NT2/D1 (cell line): ENCODE measurements around the gene EP400.
"Not testable (repeated sequence)": the region's sequence is repeated elsewhere in the genome, so short reads cannot be mapped to it uniquely, and the experiment has no call there.

ENCODE experiments used
- DNase-seq: peaks from one replicate; pipeline ENCODE4 v3.0.0-alpha.2; 2011; ENCODE audit warnings: low read depth, low spot score
- H3K27me3 ChIP-seq: 2 replicates; pipeline ENCODE4 v1.6.0; 2011; ENCODE audit warnings: mild to moderate bottlenecking; ENCODE audit not compliant: insufficient read length, insufficient read depth
- H3K36me3 ChIP-seq: 2 replicates; pipeline ENCODE4 v1.6.1; 2011; ENCODE audit warnings: mild to moderate bottlenecking, low read length, mixed read lengths; ENCODE audit not compliant: insufficient read depth, insufficient read length
- H3K4me1 ChIP-seq: 2 replicates; pipeline ENCODE4 v1.5.1; 2011; ENCODE audit not compliant: insufficient read depth, insufficient read length
- H3K4me3 ChIP-seq: 2 replicates; pipeline ENCODE4 v1.5.1; 2011; ENCODE audit warnings: low read depth; ENCODE audit not compliant: insufficient read length
- H3K9ac ChIP-seq: 2 replicates; pipeline ENCODE4 v1.6.0; 2011; ENCODE audit warnings: low read depth; ENCODE audit not compliant: insufficient read length
- H3K9me3 ChIP-seq: 2 replicates; pipeline ENCODE4 v1.5.1; 2011; ENCODE audit warnings: mild to moderate bottlenecking, low read length; ENCODE audit not compliant: insufficient read depth
- SUZ12 ChIP-seq: IDR thresholded peaks from 2 replicates; pipeline ENCODE4 v1.6.1; 2011; ENCODE audit not compliant: insufficient read length, insufficient read depth; ENCODE audit errors: extremely low read depth
- YY1 ChIP-seq: IDR thresholded peaks from 2 replicates; pipeline ENCODE4 v1.6.1; 2011; ENCODE audit not compliant: insufficient read length, insufficient read depth
- ZNF274 ChIP-seq: IDR thresholded peaks from 2 replicates; pipeline ENCODE4 v1.6.1; 2011; ENCODE audit warnings: mild to moderate bottlenecking, low read depth, low read length

EP400 gene

DNA sequence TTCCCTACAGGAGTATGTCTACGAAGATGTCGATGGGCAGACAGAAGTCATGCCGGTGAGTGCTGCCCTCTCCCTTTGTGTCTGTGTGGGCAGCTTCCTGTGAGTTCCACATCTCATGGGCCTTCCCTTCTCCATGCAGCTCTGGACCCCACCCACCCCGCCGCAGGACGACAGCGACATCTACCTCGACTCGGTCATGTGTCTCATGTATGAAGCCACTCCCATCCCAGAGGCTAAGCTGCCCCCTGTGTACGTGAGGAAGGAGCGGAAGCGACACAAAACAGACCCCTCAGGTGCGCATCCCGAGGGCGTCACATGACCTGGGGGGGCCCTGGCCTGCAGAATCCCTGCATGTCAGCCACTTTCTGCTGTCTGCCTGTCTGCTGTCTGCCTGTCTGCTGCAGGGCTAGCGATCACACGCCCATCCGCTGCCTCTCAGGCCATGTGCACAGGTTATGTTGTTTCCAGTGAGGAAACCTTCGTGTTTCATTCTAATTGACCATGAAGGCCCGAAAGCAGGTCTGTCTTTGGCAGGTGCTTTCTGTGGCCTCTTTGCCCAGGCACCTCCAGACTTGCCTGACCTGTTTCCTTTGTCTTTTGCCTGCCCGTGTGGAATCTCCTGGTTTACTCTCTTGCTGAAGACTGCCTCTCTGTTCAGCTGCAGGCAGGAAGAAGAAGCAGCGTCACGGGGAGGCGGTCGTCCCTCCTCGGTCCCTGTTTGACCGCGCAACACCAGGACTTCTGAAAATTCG, 95.1 kb downstream of the EP400 start:
- no peak for DNase-seq
- TF ChIP-seq ZNF274 (no peak), YY1 (no peak), SUZ12 (no peak)
- Histone ChIP-seq H3K4me3 (no peak overlapping the region), H3K9ac (no peak overlapping the region), H3K9me3 (no peaks in the 10 kb centered on the region), H3K27me3 (no peaks in the 10 kb centered on the region), H3K36me3 (peaks cover 82% of the 10 kb centered on the region), H3K4me1 (no peaks in the 10 kb centered on the region)

- Histone ChIP-seq H3K27me3 (no peaks in the 10 kb centered on the region), H3K4me1 (no peaks in the 10 kb centered on the region), H3K9me3 (peaks cover 4% of the 10 kb centered on the region; the same call in 1 of the 2 replicates), H3K36me3 (peaks cover 84% of the 10 kb centered on the region), H3K9ac (no peak overlapping the region), H3K4me3 (no peak overlapping the region)
- TF ChIP-seq ZNF274 (no peak), YY1 (no peak), SUZ12 (no peak)
- no peak for DNase-seq
Measured at GRCh38 chr12:132045751-132046150, 96.0 kb downstream of the EP400 start.

DNA sequence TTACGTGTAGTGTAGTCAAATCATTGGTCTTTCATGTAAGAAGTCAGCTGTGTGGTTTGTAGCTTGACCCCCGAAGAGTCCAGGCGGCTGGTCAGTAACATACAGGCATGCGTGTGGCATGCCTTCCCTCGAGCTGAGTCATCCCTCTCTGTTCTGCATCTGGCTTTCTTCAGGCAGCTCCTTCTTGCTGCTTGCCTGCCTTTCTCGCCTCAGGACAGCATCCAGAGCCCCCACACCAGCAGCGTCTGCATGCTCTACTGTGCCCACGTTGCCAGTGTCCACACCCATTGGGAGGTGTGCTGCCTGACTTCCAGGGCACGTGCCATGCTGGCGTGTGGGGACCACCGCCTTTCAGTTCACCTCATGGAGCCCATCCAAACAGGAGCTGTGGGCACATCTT, 96.8 kb downstream of the EP400 start:
- no peaks in the 10 kb centered on the region for H3K27me3 ChIP-seq
- peaks cover 12% of the 10 kb centered on the region; the same call in 1 of the 2 replicates for H3K9me3 ChIP-seq
- H3K4me1 ChIP-seq, result no peaks in the 10 kb centered on the region
- H3K4me3 ChIP-seq, result no peak overlapping the region
- no peak for TF ChIP-seq YY1
- TF ChIP-seq SUZ12, result no peak
- TF ChIP-seq ZNF274, result no peak
- no peak overlapping the region for H3K9ac ChIP-seq
- no peak for DNase-seq
- peaks cover 82% of the 10 kb centered on the region for H3K36me3 ChIP-seq

DNA sequence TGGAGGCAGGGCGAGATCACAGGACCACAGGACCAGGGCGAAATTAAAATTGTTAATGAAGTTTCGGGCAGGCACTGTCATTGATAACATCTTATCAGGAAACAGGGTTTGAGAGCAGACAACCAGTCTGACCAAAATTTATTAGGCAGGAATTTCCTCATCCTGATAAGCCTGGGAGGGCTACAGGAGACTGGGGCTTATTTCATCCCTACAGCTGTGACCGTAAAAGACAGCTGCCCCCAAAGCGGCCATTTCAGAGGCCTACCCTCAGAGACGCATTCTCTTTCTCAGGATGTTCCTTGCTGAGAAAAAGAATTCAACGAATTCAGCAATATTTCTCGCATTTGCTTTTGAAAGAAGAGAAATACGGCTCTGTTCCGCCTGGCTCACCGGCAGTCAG, 97.9 kb downstream of the EP400 start:
- not testable (repeated sequence) for H3K4me3 ChIP-seq, H3K27me3 ChIP-seq, H3K9ac ChIP-seq, DNase-seq, H3K4me1 ChIP-seq
- peaks cover 84% of the 10 kb centered on the region for H3K36me3 ChIP-seq
- peaks cover 12% of the 10 kb centered on the region; the same call in 1 of the 2 replicates for H3K9me3 ChIP-seq

DNA sequence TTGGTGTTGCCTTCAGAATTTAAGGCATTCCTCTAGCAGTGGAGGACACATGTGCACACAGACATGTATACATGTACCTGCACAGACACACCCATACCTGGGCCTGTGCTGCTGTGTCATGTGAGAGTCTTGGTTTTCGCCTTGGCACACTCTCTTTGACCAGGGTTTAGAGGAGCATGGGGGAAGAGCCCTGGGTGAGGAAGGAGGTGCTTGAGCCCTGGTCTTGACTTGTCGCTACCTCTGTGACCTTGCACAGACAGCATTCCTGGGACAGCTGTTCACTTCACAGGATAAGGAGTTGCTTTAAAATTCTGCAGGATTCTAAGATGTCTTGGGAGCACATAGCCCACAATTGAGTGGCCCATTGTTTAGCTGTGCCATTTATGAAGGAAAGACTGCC, 99.7 kb downstream of the EP400 start:
- no peak for DNase-seq
- no peak for TF ChIP-seq ZNF274
- TF ChIP-seq YY1, result no peak
- no peak for TF ChIP-seq SUZ12
- no peaks in the 10 kb centered on the region for H3K27me3 ChIP-seq
- peaks cover 81% of the 10 kb centered on the region for H3K36me3 ChIP-seq
- H3K9ac ChIP-seq, result no peak overlapping the region
- no peaks in the 10 kb centered on the region for H3K4me1 ChIP-seq
- H3K4me3 ChIP-seq, result no peak overlapping the region
- peaks cover 12% of the 10 kb centered on the region; the same call in 1 of the 2 replicates for H3K9me3 ChIP-seq

DNA sequence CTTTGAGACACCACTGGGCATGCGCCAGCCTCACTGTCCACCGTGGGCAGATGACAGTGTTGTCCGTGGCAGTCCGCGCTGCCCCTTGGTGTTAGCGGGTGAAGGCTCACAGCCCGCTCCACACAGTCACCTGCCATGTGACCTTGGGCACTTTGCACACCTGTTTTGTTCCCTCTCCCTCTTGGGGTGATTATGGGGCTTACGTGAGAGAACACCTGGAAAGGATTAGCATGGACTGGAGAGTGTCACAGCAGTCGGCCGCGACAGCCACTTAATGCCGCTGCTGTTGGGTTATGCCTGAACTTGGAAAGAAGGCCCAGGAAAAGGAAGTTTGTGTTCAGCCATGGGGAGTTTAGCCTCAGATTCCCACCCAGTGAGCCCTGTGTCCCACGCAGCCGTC, 100.1 kb downstream of the EP400 start:
- peaks cover 12% of the 10 kb centered on the region; the same call in 1 of the 2 replicates for H3K9me3 ChIP-seq
- no peaks in the 10 kb centered on the region for H3K4me1 ChIP-seq
- no peak for DNase-seq
- no peaks in the 10 kb centered on the region for H3K27me3 ChIP-seq
- H3K4me3 ChIP-seq, result no peak overlapping the region
- no peak overlapping the region for H3K9ac ChIP-seq
- H3K36me3 ChIP-seq, result peaks cover 81% of the 10 kb centered on the region
- TF ChIP-seq SUZ12, result no peak
- TF ChIP-seq YY1, result no peak
- no peak for TF ChIP-seq ZNF274

GRCh38 chr12:132051718-132052117, 102.0 kb downstream of the EP400 start:
- not testable (repeated sequence) for H3K4me1 ChIP-seq, H3K27me3 ChIP-seq, H3K4me3 ChIP-seq, H3K9ac ChIP-seq
- H3K9me3 ChIP-seq, result peaks cover 12% of the 10 kb centered on the region; the same call in 1 of the 2 replicates
- H3K36me3 ChIP-seq, result peaks cover 81% of the 10 kb centered on the region
- DNase-seq, result peak; percentile 16
